Measurements from ENCODE around the gene NRXN2. TPM values are rescaled to one million over a fixed set of nuclear protein-coding genes. Genes with fewer than 3 reads are reported as not detected.

Gene NRXN2
- total RNA-seq, 2 donors from 2014 or later, result 0.84 to 1.3 TPM

- Mint-ChIP-seq H3K36me3 (no peaks in the 10 kb centered on the region), H3K27ac (peak overlapping the region in 1 of 2 donors; percentile 11), H3K9me3 (no peaks in the 10 kb centered on the region)
- ATAC-seq (no peak), DNase-seq (ENCODE audit: low spot score in 2 of 2) (no peak)
Measured at GRCh38 chr11:64735725-64736259, 12.8 kb upstream of the NRXN2 start.

- no peak overlapping the region for H3K27ac Mint-ChIP-seq
- no peak for ATAC-seq
- no peaks in the 10 kb centered on the region for H3K9me3 Mint-ChIP-seq
- H3K36me3 Mint-ChIP-seq, result no peaks in the 10 kb centered on the region
- DNase-seq (ENCODE audit: low spot score in 2 of 2), result no peak
Measured at GRCh38 chr11:64734811-64735724, 12.1 kb upstream of the NRXN2 start.

GRCh38 chr11:64731601-64732000 is 8.6 kb upstream of the NRXN2 start:
- ATAC-seq (no peak), DNase-seq (ENCODE audit: low spot score in 2 of 2) (no peak)
- no peaks in the 10 kb centered on the region for H3K36me3 Mint-ChIP-seq
- no peaks in the 10 kb centered on the region for H3K9me3 Mint-ChIP-seq
- H3K27ac Mint-ChIP-seq, result peak overlapping the region in 1 of 2 donors; percentile 54

- no peak for DNase-seq (ENCODE audit: low spot score in 2 of 2)
- ATAC-seq, result peak in 1 of 2 donors; percentile 49
- no peaks in the 10 kb centered on the region for H3K36me3 Mint-ChIP-seq
- no peaks in the 10 kb centered on the region for H3K9me3 Mint-ChIP-seq
- H3K27ac Mint-ChIP-seq, result peak overlapping the region in 1 of 2 donors; percentile 57
Measured at GRCh38 chr11:64729851-64730382, 6.9 kb upstream of the NRXN2 start.

GRCh38 chr11:64728757-64729365 is 5.9 kb upstream of the NRXN2 start:
- DNase-seq (ENCODE audit: low spot score in 2 of 2) (no peak), ATAC-seq (no peak)
- peak overlapping the region in 1 of 2 donors; percentile 57 for H3K27ac Mint-ChIP-seq
- H3K9me3 Mint-ChIP-seq, result no peaks in the 10 kb centered on the region
- no peaks in the 10 kb centered on the region for H3K36me3 Mint-ChIP-seq

GRCh38 chr11:64726867-64727530 is 4.0 kb upstream of the NRXN2 start:
- ATAC-seq, result no peak

GRCh38 chr11:64726211-64726641 is 3.2 kb upstream of the NRXN2 start:
- ATAC-seq (no peak), DNase-seq (ENCODE audit: low spot score in 2 of 2) (no peak)
- H3K27ac Mint-ChIP-seq, result no peak overlapping the region
- H3K9me3 Mint-ChIP-seq, result no peaks in the 10 kb centered on the region
- H3K36me3 Mint-ChIP-seq, result no peaks in the 10 kb centered on the region

More at GRCh38 chr11:64726867-64727530, 4.0 kb upstream of the NRXN2 start:
- Mint-ChIP-seq H3K36me3 (no peaks in the 10 kb centered on the region), H3K9me3 (no peaks in the 10 kb centered on the region), H3K27ac (no peak overlapping the region)
- no peak for DNase-seq (ENCODE audit: low spot score in 2 of 2)

- no peak for ATAC-seq
- no peak for DNase-seq (ENCODE audit: low spot score in 2 of 2)
- no peak overlapping the region for H3K27ac Mint-ChIP-seq
- H3K36me3 Mint-ChIP-seq, result no peaks in the 10 kb centered on the region
- H3K9me3 Mint-ChIP-seq, result no peaks in the 10 kb centered on the region
Measured at GRCh38 chr11:64724863-64725532, 2.0 kb upstream of the NRXN2 start.

GRCh38 chr11:64723907-64724862 is 1.2 kb upstream of the NRXN2 start:
- ATAC-seq (no peak), DNase-seq (ENCODE audit: low spot score in 2 of 2) (no peak)
- no peaks in the 10 kb centered on the region for H3K9me3 Mint-ChIP-seq
- H3K27ac Mint-ChIP-seq, result no peak overlapping the region
- H3K36me3 Mint-ChIP-seq, result no peaks in the 10 kb centered on the region

- no peaks in the 10 kb centered on the region for H3K36me3 Mint-ChIP-seq
- ATAC-seq, result no peak
- no peak overlapping the region for H3K27ac Mint-ChIP-seq
- DNase-seq (ENCODE audit: low spot score in 2 of 2), result no peak
- no peaks in the 10 kb centered on the region for H3K9me3 Mint-ChIP-seq
Measured at GRCh38 chr11:64722141-64723065, 594 bp downstream of the NRXN2 start.

- no peak overlapping the region for H3K27ac Mint-ChIP-seq
- H3K36me3 Mint-ChIP-seq, result no peaks in the 10 kb centered on the region
- no peak for DNase-seq (ENCODE audit: low spot score in 2 of 2)
- no peaks in the 10 kb centered on the region for H3K9me3 Mint-ChIP-seq
- ATAC-seq, result no peak
Measured at GRCh38 chr11:64721359-64721699, 1.7 kb downstream of the NRXN2 start.

GRCh38 chr11:64720640-64721358 is 2.2 kb downstream of the NRXN2 start:
- DNase-seq (ENCODE audit: low spot score in 2 of 2), result no peak
- no peak for ATAC-seq
- H3K36me3 Mint-ChIP-seq, result no peaks in the 10 kb centered on the region
- no peaks in the 10 kb centered on the region for H3K9me3 Mint-ChIP-seq
- H3K27ac Mint-ChIP-seq, result no peak overlapping the region

GRCh38 chr11:64720167-64720566 is 2.8 kb downstream of the NRXN2 start:
- H3K27ac Mint-ChIP-seq, result no peak overlapping the region
- no peaks in the 10 kb centered on the region for H3K36me3 Mint-ChIP-seq
- ATAC-seq, result no peak
- DNase-seq (ENCODE audit: low spot score in 2 of 2), result no peak
- H3K9me3 Mint-ChIP-seq, result no peaks in the 10 kb centered on the region

GRCh38 chr11:64719406-64719805 is 3.6 kb downstream of the NRXN2 start:
- ATAC-seq (no peak), DNase-seq (ENCODE audit: low spot score in 2 of 2) (no peak)
- H3K36me3 Mint-ChIP-seq, result no peaks in the 10 kb centered on the region
- no peak overlapping the region for H3K27ac Mint-ChIP-seq
- no peaks in the 10 kb centered on the region for H3K9me3 Mint-ChIP-seq
